ENCODE measurements around the gene PLLP.
"Not testable (repeated sequence)": the region's sequence is repeated elsewhere in the genome, so short reads cannot be mapped to it uniquely, and the experiment has no call there.

DNA sequence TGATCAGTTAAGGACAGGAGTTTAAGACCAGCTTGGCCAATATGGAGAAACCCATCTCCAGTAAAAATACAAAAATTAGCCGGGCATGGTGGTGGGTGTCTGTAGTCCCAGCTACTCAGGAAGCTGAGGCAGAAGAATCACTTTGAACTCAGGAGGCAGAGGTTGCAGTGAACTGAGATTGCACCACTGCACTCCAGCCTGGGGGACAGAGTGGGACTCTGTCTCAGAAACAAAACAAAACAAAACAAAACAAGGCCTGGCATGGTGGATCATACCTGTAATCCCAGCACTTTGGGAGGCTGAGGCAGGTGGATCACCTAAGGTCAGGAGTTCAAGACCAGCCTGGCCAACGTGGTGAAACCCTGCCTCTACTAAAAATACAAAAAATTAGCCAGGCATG, 17.1 kb downstream of the PLLP start:
- TF ChIP-seq, protein P1, sequence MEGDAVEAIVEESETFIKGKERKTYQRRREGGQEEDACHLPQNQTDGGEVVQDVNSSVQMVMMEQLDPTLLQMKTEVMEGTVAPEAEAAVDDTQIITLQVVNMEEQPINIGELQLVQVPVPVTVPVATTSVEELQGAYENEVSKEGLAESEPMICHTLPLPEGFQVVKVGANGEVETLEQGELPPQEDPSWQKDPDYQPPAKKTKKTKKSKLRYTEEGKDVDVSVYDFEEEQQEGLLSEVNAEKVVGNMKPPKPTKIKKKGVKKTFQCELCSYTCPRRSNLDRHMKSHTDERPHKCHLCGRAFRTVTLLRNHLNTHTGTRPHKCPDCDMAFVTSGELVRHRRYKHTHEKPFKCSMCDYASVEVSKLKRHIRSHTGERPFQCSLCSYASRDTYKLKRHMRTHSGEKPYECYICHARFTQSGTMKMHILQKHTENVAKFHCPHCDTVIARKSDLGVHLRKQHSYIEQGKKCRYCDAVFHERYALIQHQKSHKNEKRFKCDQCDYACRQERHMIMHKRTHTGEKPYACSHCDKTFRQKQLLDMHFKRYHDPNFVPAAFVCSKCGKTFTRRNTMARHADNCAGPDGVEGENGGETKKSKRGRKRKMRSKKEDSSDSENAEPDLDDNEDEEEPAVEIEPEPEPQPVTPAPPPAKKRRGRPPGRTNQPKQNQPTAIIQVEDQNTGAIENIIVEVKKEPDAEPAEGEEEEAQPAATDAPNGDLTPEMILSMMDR (IDR thresholded peaks at IDR 0.05), result not testable (repeated sequence)
- TF ChIP-seq POLR2A (IDR thresholded peaks at IDR 0.05), result not testable (repeated sequence)

Data from sigmoid colon (tissue), 3 donors.